Naive B cell (primary cell): ENCODE results near the gene AMY1C. TPM values are rescaled to one million over a fixed set of nuclear protein-coding genes. Genes with fewer than 3 reads are reported as not detected.

Source experiments
- ATAC-seq, 2 donors: fragments of 150-1000 bp; cut with Tn5 transposase; 2 replicates each; pipeline ENCODE4 v1.10.0; 2021; ENCODE audit warnings: low read depth in 2 of 2, mild to moderate bottlenecking in 2 of 2, moderate library complexity in 2 of 2
- DNase-seq: peaks from one replicate; pipeline ENCODE4 v3.0.0; 2022
- H3K27ac Mint-ChIP-seq, 6 donors: one replicate each; pipeline ENCODE4 v1.8.0; 2020 to 2022; ENCODE audit warnings: mild to moderate bottlenecking in 6 of 6, mixed read lengths in 6 of 6, moderate library complexity in 5 of 6, inconsistent platforms in 2 of 6
- H3K27me3 Mint-ChIP-seq, 3 donors: one replicate each; pipeline ENCODE4 v1.8.0; 2021 to 2022; ENCODE audit warnings: mixed read lengths in 3 of 3, mild to moderate bottlenecking in 1 of 3
- H3K36me3 Mint-ChIP-seq, 2 donors: one replicate each; pipeline ENCODE4 v1.8.0; 2020 to 2022; ENCODE audit warnings: mixed read lengths in 2 of 2, inconsistent platforms in 1 of 2, mild to moderate bottlenecking in 1 of 2
- H3K4me1 Mint-ChIP-seq, 3 donors: one replicate each; pipeline ENCODE4 v1.8.0; 2020 to 2022; ENCODE audit warnings: mixed read lengths in 3 of 3, inconsistent platforms in 1 of 3, mild to moderate bottlenecking in 1 of 3, moderate library complexity in 1 of 3
- H3K4me3 Mint-ChIP-seq, 8 donors: one replicate each; pipeline ENCODE4 v1.8.0; 2020 to 2022; ENCODE audit warnings: mild to moderate bottlenecking in 8 of 8, mixed read lengths in 8 of 8, moderate library complexity in 8 of 8, inconsistent platforms in 2 of 8
- H3K9me3 Mint-ChIP-seq, 7 donors: one replicate each; pipeline ENCODE4 v1.8.0; 2020 to 2022; ENCODE audit warnings: mixed read lengths in 7 of 7, mild to moderate bottlenecking in 5 of 7, inconsistent platforms in 2 of 7, moderate library complexity in 1 of 7
- polyA plus RNA-seq, 6 donors: library from polyadenylated mRNA; unstranded; fragments of 300-500 nt; fragmentation: Illumina TruSeq; gene quantifications; one replicate each; pipeline ENCODE4 v1.2.3, GENCODE V29; 2021; ENCODE audit warnings: low read depth in 6 of 6

The AMY1C gene
- polyA plus RNA-seq, 6 donors from 2014 or later: not detected

DNA sequence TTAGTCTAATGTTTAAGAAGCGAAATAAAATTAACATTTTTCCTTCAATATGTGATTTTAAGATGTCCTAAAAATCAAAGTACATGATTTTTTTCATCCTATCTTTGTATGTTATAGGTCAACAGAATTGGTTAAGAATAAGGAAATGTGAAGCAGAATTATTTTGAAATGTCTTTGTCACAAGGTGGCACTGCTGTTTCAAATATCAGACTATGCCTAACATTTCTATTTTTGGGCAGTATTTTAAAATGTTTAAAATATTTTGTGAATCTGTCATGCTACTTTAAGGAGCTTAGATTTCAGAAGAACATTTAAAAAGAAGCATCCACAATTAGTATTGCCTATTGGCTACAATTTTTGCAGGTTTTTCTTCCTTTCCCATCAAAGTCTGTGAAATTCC, 38.7 kb downstream of the AMY1C start:
- Mint-ChIP-seq H3K27ac (no peak overlapping the region), H3K27me3 (no peaks in the 10 kb centered on the region), H3K4me1 (peaks cover 6 to 11% (median 8%) of the 10 kb centered on the region in 3 donors), H3K4me3 (no peak overlapping the region), H3K9me3 (peaks cover 0 to 2% (median 0%) of the 10 kb centered on the region in 7 donors), H3K36me3 (no peaks in the 10 kb centered on the region)
- DNase-seq: no peak
- no peak for ATAC-seq

DNA sequence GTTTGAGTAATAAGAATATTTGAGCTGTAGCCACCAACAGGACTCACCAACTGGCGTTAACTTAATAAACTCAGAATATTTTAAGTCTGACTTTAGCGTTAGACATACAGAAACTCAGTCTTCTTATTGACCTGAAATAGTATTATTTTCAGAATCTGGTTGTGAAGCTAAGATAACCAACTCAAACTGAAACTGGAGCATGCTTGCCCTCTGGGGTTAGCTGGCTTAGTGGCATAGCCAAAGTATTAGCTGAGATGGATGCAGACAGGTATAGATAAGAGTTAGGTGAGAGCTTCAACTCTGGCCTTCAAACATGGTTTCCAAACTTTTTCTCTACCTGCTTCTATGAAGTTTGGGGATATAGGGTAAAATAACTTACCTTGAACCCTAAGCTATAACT, 40.5 kb downstream of the AMY1C start:
- no peak overlapping the region for H3K27ac Mint-ChIP-seq
- H3K27me3 Mint-ChIP-seq: no peaks in the 10 kb centered on the region
- H3K9me3 Mint-ChIP-seq: peaks cover 0 to 4% (median 0%) of the 10 kb centered on the region in 7 donors
- no peaks in the 10 kb centered on the region for H3K4me1 Mint-ChIP-seq
- ATAC-seq (no peak), DNase-seq (no peak)
- no peak overlapping the region for H3K4me3 Mint-ChIP-seq
- H3K36me3 Mint-ChIP-seq: no peaks in the 10 kb centered on the region

Other genes starting within 250 kb of the AMY1C start
- gene RNPC3, start 224.2 kb upstream of the AMY1C start, polyA plus RNA-seq: 10 to 100 TPM in 5 of 6 donors, 1 to 10 TPM in 1; 8.1 to 29.8 (median 24.8) TPM
- gene AMY2B, start 178.3 kb upstream of the AMY1C start, polyA plus RNA-seq: 1 to 10 TPM in 4 of 6 donors, under 1 TPM in 1, not detected in 1; 0.70 to 2.7 (median 1.9) TPM
- gene AMY2A, start 132.5 kb upstream of the AMY1C start, polyA plus RNA-seq: not detected
- not detected for gene AMY1A, start 94.1 kb upstream of the AMY1C start, polyA plus RNA-seq
- gene AMY1B, start 53.7 kb upstream of the AMY1C start, polyA plus RNA-seq: not detected